Uterus (tissue), 2 donors: ENCODE data around the gene XRCC4.

Experiments
- POLR2A ChIP-seq, 2 donors: fragments of 450-650 bp; IDR thresholded peaks; one replicate each; pipeline ENCODE4 v1.6.1; 2016; ENCODE audit warnings: antibody characterized with exemption in 2 of 2, mild to moderate bottlenecking in 1 of 2, moderate library complexity in 1 of 2
- TF ChIP-seq, protein P1 (sequence below), 4 experiments: fragments of 200-600 bp in 2 of 4; fragments of 450-650 bp in 2 of 4; sonication (generic) in 2 of 4; IDR thresholded peaks; one replicate each; pipeline ENCODE4 v1.5.1; 2016 to 2019; ENCODE audit warnings: antibody characterized with exemption in 4 of 4, mild to moderate bottlenecking in 2 of 4, moderate library complexity in 1 of 4

DNA sequence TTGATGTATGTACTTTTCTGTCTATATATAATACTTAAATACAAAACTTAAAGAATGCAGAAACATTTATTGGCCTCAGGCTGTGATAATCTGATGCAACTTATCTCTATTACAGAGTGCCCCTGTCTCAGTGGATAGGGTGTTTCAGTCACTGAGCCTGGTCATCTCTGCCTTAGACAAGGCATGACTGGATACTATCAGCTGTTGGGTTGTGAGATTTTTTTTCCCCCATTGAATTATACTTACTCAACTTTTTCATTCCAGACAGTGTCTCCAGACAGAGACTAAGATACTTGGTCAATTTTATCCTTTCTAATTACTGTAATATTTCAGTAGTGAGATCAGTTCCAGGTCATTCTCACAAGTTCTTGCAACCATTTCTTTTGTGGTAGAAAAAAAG is 26.7 kb downstream of the XRCC4 start:
- TF ChIP-seq, protein P1, sequence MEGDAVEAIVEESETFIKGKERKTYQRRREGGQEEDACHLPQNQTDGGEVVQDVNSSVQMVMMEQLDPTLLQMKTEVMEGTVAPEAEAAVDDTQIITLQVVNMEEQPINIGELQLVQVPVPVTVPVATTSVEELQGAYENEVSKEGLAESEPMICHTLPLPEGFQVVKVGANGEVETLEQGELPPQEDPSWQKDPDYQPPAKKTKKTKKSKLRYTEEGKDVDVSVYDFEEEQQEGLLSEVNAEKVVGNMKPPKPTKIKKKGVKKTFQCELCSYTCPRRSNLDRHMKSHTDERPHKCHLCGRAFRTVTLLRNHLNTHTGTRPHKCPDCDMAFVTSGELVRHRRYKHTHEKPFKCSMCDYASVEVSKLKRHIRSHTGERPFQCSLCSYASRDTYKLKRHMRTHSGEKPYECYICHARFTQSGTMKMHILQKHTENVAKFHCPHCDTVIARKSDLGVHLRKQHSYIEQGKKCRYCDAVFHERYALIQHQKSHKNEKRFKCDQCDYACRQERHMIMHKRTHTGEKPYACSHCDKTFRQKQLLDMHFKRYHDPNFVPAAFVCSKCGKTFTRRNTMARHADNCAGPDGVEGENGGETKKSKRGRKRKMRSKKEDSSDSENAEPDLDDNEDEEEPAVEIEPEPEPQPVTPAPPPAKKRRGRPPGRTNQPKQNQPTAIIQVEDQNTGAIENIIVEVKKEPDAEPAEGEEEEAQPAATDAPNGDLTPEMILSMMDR (IDR thresholded peaks at IDR 0.05), result no peak
- TF ChIP-seq POLR2A (IDR thresholded peaks at IDR 0.05), result no peak
